H1 (cell line): ENCODE data around the gene CEP41. TPM values are rescaled to one million over a fixed set of nuclear protein-coding genes. Genes with fewer than 3 reads are reported as not detected.

Experiments used
- CBX5 ChIP-seq: fragments of 300-800, 300-1000 bp; sonication (generic); IDR thresholded peaks from 2 replicates; pipeline ENCODE4 v1.7.1; 2016; ENCODE audit warnings: antibody characterized with exemption, low read length, low read depth
- CHD2 ChIP-seq: IDR thresholded peaks from 2 replicates; pipeline ENCODE4 v1.6.1; 2012; ENCODE audit warnings: low read length, improper control_type of control experiment
- GABPA ChIP-seq: IDR thresholded peaks from 2 replicates; pipeline ENCODE4 v1.6.1; 2011; ENCODE audit warnings: mild to moderate bottlenecking, low read length, moderate library complexity, borderline replicate concordance; ENCODE audit not compliant: insufficient read depth
- HDAC2 ChIP-seq, 2 experiments: fragments of 300-600 bp in 1 of 2; sonication (generic) in 1 of 2; IDR thresholded peaks; 2 replicates each; pipeline ENCODE4 v1.6.1; 2011 to 2012; ENCODE audit warnings: low read depth in 2 of 2, low read length in 2 of 2, mild to moderate bottlenecking in 2 of 2, moderate library complexity in 2 of 2, borderline replicate concordance in 1 of 2, inconsistent platforms in 1 of 2
- KDM1A ChIP-seq: fragments of 200-600, 300-600 bp; sonication (generic); IDR thresholded peaks from 2 replicates; pipeline ENCODE4 v1.7.1; 2016; ENCODE audit warnings: mild to moderate bottlenecking, low read length, borderline replicate concordance
- PHF8 ChIP-seq: fragments of 200-600 bp; sonication (generic); conservative IDR thresholded peaks from 2 replicates; pipeline ENCODE4 v1.7.1; 2012; ENCODE audit warnings: low read depth, mild to moderate bottlenecking, inconsistent platforms, low read length, moderate library complexity
- POU5F1 ChIP-seq: IDR thresholded peaks from 2 replicates; pipeline ENCODE4 v1.6.1; 2011; ENCODE audit warnings: low read depth, mild to moderate bottlenecking, low read length, moderate library complexity
- RNF2 ChIP-seq: fragments of 200-900, 300-1000 bp; sonication (generic); IDR thresholded peaks from 2 replicates; pipeline ENCODE4 v1.7.1; 2016; ENCODE audit warnings: borderline replicate concordance, low read depth, mild to moderate bottlenecking, antibody characterized with exemption, low read length; ENCODE audit not compliant: poor library complexity, severe bottlenecking; ENCODE audit errors: missing control alignments
- SAP30 ChIP-seq: fragments of 300-600 bp; sonication (generic); IDR thresholded peaks from 2 replicates; pipeline ENCODE4 v1.7.1; 2012; ENCODE audit warnings: low read length, moderate library complexity, mild to moderate bottlenecking, inconsistent platforms; ENCODE audit not compliant: insufficient read depth, insufficient replicate concordance
- SP4 ChIP-seq: IDR thresholded peaks from 2 replicates; pipeline ENCODE4 v1.6.1; 2012; ENCODE audit warnings: low read length, inconsistent platforms
- TAF7 ChIP-seq: optimal IDR thresholded peaks from 2 replicates; pipeline ENCODE3; 2011; ENCODE audit warnings: low read depth, mild to moderate bottlenecking, inconsistent platforms, low read length, moderate library complexity, borderline replicate concordance
- TBP ChIP-seq: IDR thresholded peaks from 2 replicates; pipeline ENCODE4 v1.6.1; 2011; ENCODE audit warnings: low read depth, low read length, improper control_type of control experiment
- YY1 ChIP-seq: IDR thresholded peaks from 2 replicates; pipeline ENCODE4 v1.6.1; 2011; ENCODE audit warnings: low read depth, mild to moderate bottlenecking, low read length
- polyA plus RNA-seq, 7 experiments: library from polyadenylated mRNA; depleted of rRNA in 3 of 7; stranded (reverse) in 5 of 7; unstranded in 2 of 7; fragments of >200 nt in 5 of 7; fragments of 200-250 nt in 2 of 7; gene quantifications; 1 replicate in 5 of 7; 2 replicates in 1 of 7; 4 replicates in 1 of 7; pipeline versions ENCODE4 v1.2.1 to v1.2.3, GENCODE V29; 2011 to 2013; ENCODE audit warnings: missing spikeins in 2 of 7, mixed read lengths in 2 of 7
- total RNA-seq: library from RNA; stranded (reverse); fragmentation: NEBNext Ultra II Directional; extraction: Animal tissue kit (Norgen Biotek cat#: 25700); gene quantifications from 2 replicates; pipeline ENCODE4 v1.2.1, GENCODE V29; 2021
- TF ChIP-seq, protein P1 (sequence below), 3 experiments: IDR thresholded peaks; 1 replicate in 2 of 3; 2 replicates in 1 of 3; pipeline versions ENCODE4 v1.5.1 to v1.6.1; 2011; ENCODE audit warnings: low read length in 3 of 3, mild to moderate bottlenecking in 3 of 3, inconsistent platforms in 2 of 3, low read depth in 1 of 3, moderate library complexity in 1 of 3; ENCODE audit not compliant: insufficient read depth in 1 of 3; ENCODE audit errors: control extremely low read depth in 1 of 3
- TF ChIP-seq, protein P2 (sequence below): IDR thresholded peaks from 2 replicates; pipeline ENCODE4 v1.6.1; 2012; ENCODE audit warnings: inconsistent platforms
- TF ChIP-seq, protein P3 (sequence below): IDR thresholded peaks from 2 replicates; pipeline ENCODE4 v1.6.1; 2012; ENCODE audit warnings: inconsistent platforms
- TF ChIP-seq, protein P4 (sequence below): IDR thresholded peaks from 2 replicates; pipeline ENCODE4 v1.6.1; 2011; ENCODE audit warnings: low read length, improper control_type of control experiment

Gene CEP41
- total and polyA plus RNA-seq, 2 of the 8 experiments (the other 6 are each of a cell fraction or from before 2014, with no cell fraction given) = 9.3 to 12.8 TPM

DNA sequence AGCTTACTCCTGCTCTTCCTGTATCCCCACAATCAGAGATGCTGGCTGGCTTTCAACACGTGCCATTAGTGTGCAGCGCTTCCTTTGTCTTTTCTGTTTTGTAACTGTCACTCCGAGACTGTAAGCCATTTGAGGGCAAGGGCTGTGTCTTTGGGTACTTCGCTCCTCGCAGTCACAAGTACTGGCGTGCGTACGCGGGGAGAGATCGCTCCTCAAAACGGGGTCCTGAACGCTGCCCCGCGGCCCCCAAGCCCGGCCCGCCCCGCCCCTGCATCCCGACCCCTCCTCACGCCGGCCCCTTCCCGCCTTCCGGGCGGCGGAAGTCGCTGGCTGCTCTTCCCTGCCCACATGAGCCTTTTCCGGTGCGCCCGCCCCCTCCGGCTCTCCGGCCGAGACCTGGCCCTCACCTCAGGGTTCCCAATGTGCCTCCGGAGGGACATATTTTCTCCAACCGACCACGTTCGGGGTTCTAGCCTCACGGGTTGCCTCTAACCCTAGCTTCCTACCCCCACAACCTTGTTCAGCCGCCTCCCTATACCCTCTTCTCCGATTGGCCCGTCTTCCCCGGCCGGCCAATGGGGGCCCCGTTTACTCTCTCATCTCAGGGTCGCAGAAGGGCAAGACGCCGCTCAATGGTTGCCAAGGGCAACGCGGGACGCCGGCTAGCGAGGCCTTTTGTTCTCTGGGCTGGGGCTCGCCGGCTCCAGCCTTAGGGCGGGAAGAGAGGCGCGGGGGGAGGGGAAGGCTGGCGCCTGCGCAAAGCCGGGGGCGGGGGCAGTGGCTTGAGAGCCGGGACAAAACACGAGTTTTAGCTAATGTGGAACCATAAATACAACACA, at the start of gene CEP41 (continued):
- TF ChIP-seq SAP30 (peak; percentile 18), RNF2 (peak; percentile 31), YY1 (peak; percentile 8; the same call in 1 of the 2 replicates), POU5F1 (no peak), GABPA (peak; percentile 83), CHD2 (peak; percentile 73), KDM1A (peak; percentile 85), CBX5 (no peak), PHF8 (peak; percentile 83), TAF7 (peak; percentile 67), TBP (peak; percentile 44), HDAC2 (IDR thresholded peaks at IDR 0.05; ENCODE audit: borderline replicate concordance in 1 of 2, low read depth in 2 of 2, low read length in 2 of 2) (no peak), SP4 (no peak)
- TF ChIP-seq, protein P1, sequence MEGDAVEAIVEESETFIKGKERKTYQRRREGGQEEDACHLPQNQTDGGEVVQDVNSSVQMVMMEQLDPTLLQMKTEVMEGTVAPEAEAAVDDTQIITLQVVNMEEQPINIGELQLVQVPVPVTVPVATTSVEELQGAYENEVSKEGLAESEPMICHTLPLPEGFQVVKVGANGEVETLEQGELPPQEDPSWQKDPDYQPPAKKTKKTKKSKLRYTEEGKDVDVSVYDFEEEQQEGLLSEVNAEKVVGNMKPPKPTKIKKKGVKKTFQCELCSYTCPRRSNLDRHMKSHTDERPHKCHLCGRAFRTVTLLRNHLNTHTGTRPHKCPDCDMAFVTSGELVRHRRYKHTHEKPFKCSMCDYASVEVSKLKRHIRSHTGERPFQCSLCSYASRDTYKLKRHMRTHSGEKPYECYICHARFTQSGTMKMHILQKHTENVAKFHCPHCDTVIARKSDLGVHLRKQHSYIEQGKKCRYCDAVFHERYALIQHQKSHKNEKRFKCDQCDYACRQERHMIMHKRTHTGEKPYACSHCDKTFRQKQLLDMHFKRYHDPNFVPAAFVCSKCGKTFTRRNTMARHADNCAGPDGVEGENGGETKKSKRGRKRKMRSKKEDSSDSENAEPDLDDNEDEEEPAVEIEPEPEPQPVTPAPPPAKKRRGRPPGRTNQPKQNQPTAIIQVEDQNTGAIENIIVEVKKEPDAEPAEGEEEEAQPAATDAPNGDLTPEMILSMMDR (IDR thresholded peaks at IDR 0.05; ENCODE audit: control extremely low read depth in 1 of 3, insufficient read depth in 1 of 3, low read depth in 1 of 3, low read length in 3 of 3) = no peak
- TF ChIP-seq, protein P2, sequence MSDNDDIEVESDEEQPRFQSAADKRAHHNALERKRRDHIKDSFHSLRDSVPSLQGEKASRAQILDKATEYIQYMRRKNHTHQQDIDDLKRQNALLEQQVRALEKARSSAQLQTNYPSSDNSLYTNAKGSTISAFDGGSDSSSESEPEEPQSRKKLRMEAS = peak; percentile 92
- TF ChIP-seq, protein P3, sequence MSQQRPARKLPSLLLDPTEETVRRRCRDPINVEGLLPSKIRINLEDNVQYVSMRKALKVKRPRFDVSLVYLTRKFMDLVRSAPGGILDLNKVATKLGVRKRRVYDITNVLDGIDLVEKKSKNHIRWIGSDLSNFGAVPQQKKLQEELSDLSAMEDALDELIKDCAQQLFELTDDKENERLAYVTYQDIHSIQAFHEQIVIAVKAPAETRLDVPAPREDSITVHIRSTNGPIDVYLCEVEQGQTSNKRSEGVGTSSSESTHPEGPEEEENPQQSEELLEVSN = peak; percentile 97
- TF ChIP-seq, protein P4, sequence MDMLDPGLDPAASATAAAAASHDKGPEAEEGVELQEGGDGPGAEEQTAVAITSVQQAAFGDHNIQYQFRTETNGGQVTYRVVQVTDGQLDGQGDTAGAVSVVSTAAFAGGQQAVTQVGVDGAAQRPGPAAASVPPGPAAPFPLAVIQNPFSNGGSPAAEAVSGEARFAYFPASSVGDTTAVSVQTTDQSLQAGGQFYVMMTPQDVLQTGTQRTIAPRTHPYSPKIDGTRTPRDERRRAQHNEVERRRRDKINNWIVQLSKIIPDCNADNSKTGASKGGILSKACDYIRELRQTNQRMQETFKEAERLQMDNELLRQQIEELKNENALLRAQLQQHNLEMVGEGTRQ = peak; percentile 38
